Stimulated activated CD4-positive, alpha-beta T cell treated with anti-CD3 and anti-CD28 coated beads, Interleukin-1b, Interleukin-23, amount 100 ng/mL, for 1 hour (primary cell): ENCODE measurements around the gene MCTP2.

Experiments
- DNase-seq, 2 donors: peaks; one replicate each; pipeline ENCODE4 v3.0.0-alpha.2; 2020; ENCODE audit warnings: low read depth in 2 of 2

MCTP2 gene

GRCh38 chr15:94395640-94396039 lies 164.3 kb downstream of the MCTP2 start:
- DNase-seq: no peak

GRCh38 chr15:94397337-94397736 lies 166.0 kb downstream of the MCTP2 start:
- DNase-seq: no peak

- DNase-seq: no peak
Measured at GRCh38 chr15:94398001-94398400, 166.6 kb downstream of the MCTP2 start.

GRCh38 chr15:94400526-94401298 lies 169.4 kb downstream of the MCTP2 start:
- no peak for DNase-seq

GRCh38 chr15:94403331-94403730 lies 172.0 kb downstream of the MCTP2 start:
- no peak for DNase-seq

GRCh38 chr15:94404733-94405283 lies 173.4 kb downstream of the MCTP2 start:
- DNase-seq: no peak

GRCh38 chr15:94411285-94411684 lies 179.9 kb downstream of the MCTP2 start:
- no peak for DNase-seq

- DNase-seq: no peak
Measured at GRCh38 chr15:94411846-94412245, 180.5 kb downstream of the MCTP2 start.

GRCh38 chr15:94412979-94413746 lies 181.8 kb downstream of the MCTP2 start:
- DNase-seq: no peak

GRCh38 chr15:94414916-94415315 lies 183.6 kb downstream of the MCTP2 start:
- DNase-seq: no peak

- DNase-seq: no peak
Measured at GRCh38 chr15:94416267-94416666, 184.9 kb downstream of the MCTP2 start.

- DNase-seq: no peak
Measured at GRCh38 chr15:94416820-94417219, 185.5 kb downstream of the MCTP2 start.

- DNase-seq: no peak
Measured at GRCh38 chr15:94417501-94418293, 186.3 kb downstream of the MCTP2 start.

GRCh38 chr15:94421706-94422105 lies 190.3 kb downstream of the MCTP2 start:
- DNase-seq: no peak

GRCh38 chr15:94432279-94432678 lies 200.9 kb downstream of the MCTP2 start:
- DNase-seq: no peak

- no peak for DNase-seq
Measured at GRCh38 chr15:94439158-94439557, 207.8 kb downstream of the MCTP2 start.

GRCh38 chr15:94441760-94442159 lies 210.4 kb downstream of the MCTP2 start:
- DNase-seq: no peak

GRCh38 chr15:94442480-94442879 lies 211.1 kb downstream of the MCTP2 start:
- no peak for DNase-seq

- DNase-seq: no peak
Measured at GRCh38 chr15:94443186-94443585, 211.8 kb downstream of the MCTP2 start.

- DNase-seq: no peak
Measured at GRCh38 chr15:94445566-94446160, 214.3 kb downstream of the MCTP2 start.

- DNase-seq: no peak
Measured at GRCh38 chr15:94446441-94446840, 215.1 kb downstream of the MCTP2 start.

- DNase-seq: no peak
Measured at GRCh38 chr15:94451466-94451865, 220.1 kb downstream of the MCTP2 start.
